ENCODE measurements around the gene NPIPB2.
"Not testable (repeated sequence)": the region's sequence is repeated elsewhere in the genome, so short reads cannot be mapped to it uniquely, and the experiment has no call there.

GRCh38 chr16:11941945-11942344 is at the start of gene NPIPB2:
- not testable (repeated sequence) for TF ChIP-seq RAD21, REST, YY1 (IDR thresholded peaks at IDR 0.05; ENCODE audit: low read depth)
- TF ChIP-seq, protein P1, sequence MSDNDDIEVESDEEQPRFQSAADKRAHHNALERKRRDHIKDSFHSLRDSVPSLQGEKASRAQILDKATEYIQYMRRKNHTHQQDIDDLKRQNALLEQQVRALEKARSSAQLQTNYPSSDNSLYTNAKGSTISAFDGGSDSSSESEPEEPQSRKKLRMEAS (IDR thresholded peaks at IDR 0.05): not testable (repeated sequence)
